ENCODE results near the gene TTC36.
"Not testable (repeated sequence)": the region's sequence is repeated elsewhere in the genome, so short reads cannot be mapped to it uniquely, and the experiment has no call there.

Gene TTC36

GRCh38 chr11:118560806-118561205 lies 33.5 kb downstream of the TTC36 start:
- TF ChIP-seq POLR2A (IDR thresholded peaks at IDR 0.05; ENCODE audit: extremely low read depth, insufficient read length) = no peak
- TF ChIP-seq CTCF (IDR thresholded peaks at IDR 0.05; ENCODE audit: low read depth, low read length) = no peak
- TF ChIP-seq MYC (IDR thresholded peaks at IDR 0.05; ENCODE audit: low read depth, low read length) = no peak
- no peak for TF ChIP-seq MAX (IDR thresholded peaks at IDR 0.05; ENCODE audit: low read depth, low read length)
- no peak for DNase-seq (ENCODE audit: low read depth)
- no peak overlapping the region for H3K4me3 ChIP-seq (ENCODE audit: low read depth, low read length)

GRCh38 chr11:118565051-118565450 lies 37.8 kb downstream of the TTC36 start:
- no peak overlapping the region for H3K4me3 ChIP-seq (ENCODE audit: low read depth, low read length)
- TF ChIP-seq CTCF (IDR thresholded peaks at IDR 0.05; ENCODE audit: low read depth, low read length) (no peak), MYC (IDR thresholded peaks at IDR 0.05; ENCODE audit: low read depth, low read length) (no peak), MAX (IDR thresholded peaks at IDR 0.05; ENCODE audit: low read depth, low read length) (no peak), POLR2A (IDR thresholded peaks at IDR 0.05; ENCODE audit: extremely low read depth, insufficient read length) (no peak)
- DNase-seq (ENCODE audit: low read depth) = no peak

- no peak for TF ChIP-seq POLR2A (IDR thresholded peaks at IDR 0.05; ENCODE audit: extremely low read depth, insufficient read length)
- no peak for TF ChIP-seq MYC (IDR thresholded peaks at IDR 0.05; ENCODE audit: low read depth, low read length)
- no peak for TF ChIP-seq MAX (IDR thresholded peaks at IDR 0.05; ENCODE audit: low read depth, low read length)
- TF ChIP-seq CTCF (IDR thresholded peaks at IDR 0.05; ENCODE audit: low read depth, low read length) = no peak
- DNase-seq (ENCODE audit: low read depth) = no peak
- H3K4me3 ChIP-seq (ENCODE audit: low read depth, low read length) = no peak overlapping the region
Observed at GRCh38 chr11:118569670-118570069, 42.4 kb downstream of the TTC36 start.

GRCh38 chr11:118570787-118571186 lies 43.5 kb downstream of the TTC36 start:
- TF ChIP-seq CTCF (IDR thresholded peaks at IDR 0.05; ENCODE audit: low read depth, low read length) (no peak), POLR2A (IDR thresholded peaks at IDR 0.05; ENCODE audit: extremely low read depth, insufficient read length) (no peak), MAX (IDR thresholded peaks at IDR 0.05; ENCODE audit: low read depth, low read length) (no peak), MYC (IDR thresholded peaks at IDR 0.05; ENCODE audit: low read depth, low read length) (no peak)
- no peak for DNase-seq (ENCODE audit: low read depth)

GRCh38 chr11:118571701-118572060 lies 44.4 kb downstream of the TTC36 start:
- peak overlapping the region; percentile 88 for H3K4me3 ChIP-seq (ENCODE audit: low read depth, low read length)
- DNase-seq (ENCODE audit: low read depth) = not testable (repeated sequence)

More at GRCh38 chr11:118570787-118571186, 43.5 kb downstream of the TTC36 start:
- H3K4me3 ChIP-seq (ENCODE audit: low read depth, low read length) = no peak overlapping the region

- peak within 1 kb of the TSS; percentile 88 for H3K4me3 ChIP-seq (ENCODE audit: low read depth, low read length)
- TF ChIP-seq MYC (IDR thresholded peaks at IDR 0.05; ENCODE audit: low read depth, low read length) (peak; percentile 67; the same call in 1 of the 2 replicates), MAX (IDR thresholded peaks at IDR 0.05; ENCODE audit: low read depth, low read length) (peak; percentile 30; the same call in 1 of the 2 replicates), POLR2A (IDR thresholded peaks at IDR 0.05; ENCODE audit: extremely low read depth, insufficient read length) (peak; percentile 92), CTCF (IDR thresholded peaks at IDR 0.05; ENCODE audit: low read depth, low read length) (no peak)
- DNase-seq (ENCODE audit: low read depth) = peak; percentile 89
Observed at GRCh38 chr11:118572061-118572980, 45.0 kb downstream of the TTC36 start, which contains the start of gene ARCN1. Gene ARCN1 (plus strand): TSS chr11:118572409. CDS start chr11:118572548, 139 bp downstream.

Data from NB4 (cell line).